ENCODE data around the gene LGR4.

GRCh38 chr11:27462543-27462942 lies 10.0 kb downstream of the LGR4 start:
- TF ChIP-seq, protein P1, sequence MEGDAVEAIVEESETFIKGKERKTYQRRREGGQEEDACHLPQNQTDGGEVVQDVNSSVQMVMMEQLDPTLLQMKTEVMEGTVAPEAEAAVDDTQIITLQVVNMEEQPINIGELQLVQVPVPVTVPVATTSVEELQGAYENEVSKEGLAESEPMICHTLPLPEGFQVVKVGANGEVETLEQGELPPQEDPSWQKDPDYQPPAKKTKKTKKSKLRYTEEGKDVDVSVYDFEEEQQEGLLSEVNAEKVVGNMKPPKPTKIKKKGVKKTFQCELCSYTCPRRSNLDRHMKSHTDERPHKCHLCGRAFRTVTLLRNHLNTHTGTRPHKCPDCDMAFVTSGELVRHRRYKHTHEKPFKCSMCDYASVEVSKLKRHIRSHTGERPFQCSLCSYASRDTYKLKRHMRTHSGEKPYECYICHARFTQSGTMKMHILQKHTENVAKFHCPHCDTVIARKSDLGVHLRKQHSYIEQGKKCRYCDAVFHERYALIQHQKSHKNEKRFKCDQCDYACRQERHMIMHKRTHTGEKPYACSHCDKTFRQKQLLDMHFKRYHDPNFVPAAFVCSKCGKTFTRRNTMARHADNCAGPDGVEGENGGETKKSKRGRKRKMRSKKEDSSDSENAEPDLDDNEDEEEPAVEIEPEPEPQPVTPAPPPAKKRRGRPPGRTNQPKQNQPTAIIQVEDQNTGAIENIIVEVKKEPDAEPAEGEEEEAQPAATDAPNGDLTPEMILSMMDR (IDR thresholded peaks at IDR 0.05 in 4 of 5, conservative IDR thresholded peaks at IDR 0.05 in 1 of 5) = no peak
- TF ChIP-seq POLR2A (IDR thresholded peaks at IDR 0.05) = no peak
